ENCODE data around the gene RNF10. TPM values are rescaled to one million over a fixed set of nuclear protein-coding genes. Genes with fewer than 3 reads are reported as not detected.

The RNF10 gene
- total RNA-seq, 3 donors from 2014 or later (not counting 1 experiment from before 2014, with no cell fraction given): 371 to 488 (median 389) TPM

DNA sequence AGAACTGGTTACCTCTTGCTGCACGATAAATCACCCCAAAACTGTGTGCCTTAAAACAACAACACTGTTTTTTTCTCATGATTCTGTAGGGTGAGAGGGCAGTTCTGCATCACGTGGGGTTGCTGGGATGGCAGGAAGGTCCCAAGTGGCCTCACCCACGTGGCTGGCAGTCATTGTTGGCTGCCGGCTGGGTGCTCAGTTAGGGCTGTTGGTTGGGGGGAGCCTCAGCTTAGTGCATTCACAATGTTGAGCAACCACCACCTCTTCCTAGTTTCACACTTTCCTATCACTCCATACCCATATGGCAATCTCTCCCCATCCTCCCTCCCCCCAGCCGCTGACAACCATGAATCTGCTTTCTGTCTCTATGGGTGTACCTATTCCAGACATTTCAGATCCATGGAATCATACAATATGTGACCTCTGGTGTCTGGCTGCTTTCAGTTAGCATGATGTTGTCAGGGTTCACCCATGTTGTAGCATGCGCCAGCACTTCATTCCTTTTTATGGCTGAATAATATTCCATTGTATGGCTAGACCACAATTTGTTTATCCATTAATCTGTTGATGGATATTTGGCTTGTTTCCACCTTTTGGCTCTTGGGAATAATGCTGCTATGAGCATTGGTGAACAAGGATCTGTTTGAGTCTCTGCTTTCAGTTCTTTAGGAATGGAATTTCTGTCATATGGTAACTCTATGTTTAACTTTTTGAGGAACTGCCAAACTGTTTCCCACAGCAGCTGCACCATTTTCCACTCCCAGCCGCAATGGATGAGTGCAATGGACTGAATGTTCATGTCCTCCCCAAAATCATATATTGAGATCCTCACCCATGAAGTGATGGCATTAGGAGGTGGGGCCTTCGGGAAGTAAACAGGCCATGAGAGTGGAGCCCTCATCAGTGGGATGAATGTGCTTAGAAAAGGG is 58.2 kb downstream of the RNF10 start:
- Histone ChIP-seq H3K9me3 (ENCODE audit: control insufficient read depth, insufficient read depth, low read length) (no peaks in the 10 kb centered on the region), H3K27ac (ENCODE audit: low read length) (no peak overlapping the region), H3K4me3 (ENCODE audit: low read length) (no peak overlapping the region), H3K4me1 (ENCODE audit: control insufficient read depth, insufficient read depth, low read length) (no peaks in the 10 kb centered on the region), H3K36me3 (ENCODE audit: control insufficient read depth, insufficient read depth, low read length) (no peaks in the 10 kb centered on the region), H3K27me3 (ENCODE audit: control insufficient read depth, insufficient read depth, low read length) (no peaks in the 10 kb centered on the region)
- Mint-ChIP-seq H3K4me3 (no peak overlapping the region), H3K27ac (no peak overlapping the region), H3K36me3 (no peaks in the 10 kb centered on the region), H3K9me3 (no peaks in the 10 kb centered on the region), H3K4me1 (no peaks in the 10 kb centered on the region), H3K27me3 (ENCODE audit: low read depth in 2 of 2) (peaks cover 0 to 2% of the 10 kb centered on the region in 2 donors)
- TF ChIP-seq, protein P1, sequence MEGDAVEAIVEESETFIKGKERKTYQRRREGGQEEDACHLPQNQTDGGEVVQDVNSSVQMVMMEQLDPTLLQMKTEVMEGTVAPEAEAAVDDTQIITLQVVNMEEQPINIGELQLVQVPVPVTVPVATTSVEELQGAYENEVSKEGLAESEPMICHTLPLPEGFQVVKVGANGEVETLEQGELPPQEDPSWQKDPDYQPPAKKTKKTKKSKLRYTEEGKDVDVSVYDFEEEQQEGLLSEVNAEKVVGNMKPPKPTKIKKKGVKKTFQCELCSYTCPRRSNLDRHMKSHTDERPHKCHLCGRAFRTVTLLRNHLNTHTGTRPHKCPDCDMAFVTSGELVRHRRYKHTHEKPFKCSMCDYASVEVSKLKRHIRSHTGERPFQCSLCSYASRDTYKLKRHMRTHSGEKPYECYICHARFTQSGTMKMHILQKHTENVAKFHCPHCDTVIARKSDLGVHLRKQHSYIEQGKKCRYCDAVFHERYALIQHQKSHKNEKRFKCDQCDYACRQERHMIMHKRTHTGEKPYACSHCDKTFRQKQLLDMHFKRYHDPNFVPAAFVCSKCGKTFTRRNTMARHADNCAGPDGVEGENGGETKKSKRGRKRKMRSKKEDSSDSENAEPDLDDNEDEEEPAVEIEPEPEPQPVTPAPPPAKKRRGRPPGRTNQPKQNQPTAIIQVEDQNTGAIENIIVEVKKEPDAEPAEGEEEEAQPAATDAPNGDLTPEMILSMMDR (IDR thresholded peaks at IDR 0.05): no peak
- ATAC-seq (no peak), DNase-seq (no peak)
- intact Hi-C loops (cut with micrococcal nuclease): no loop called here
- 85% methylated on average over 6 of the region's 8 CpGs for WGBS (ENCODE audit: insufficient coverage)

DNA sequence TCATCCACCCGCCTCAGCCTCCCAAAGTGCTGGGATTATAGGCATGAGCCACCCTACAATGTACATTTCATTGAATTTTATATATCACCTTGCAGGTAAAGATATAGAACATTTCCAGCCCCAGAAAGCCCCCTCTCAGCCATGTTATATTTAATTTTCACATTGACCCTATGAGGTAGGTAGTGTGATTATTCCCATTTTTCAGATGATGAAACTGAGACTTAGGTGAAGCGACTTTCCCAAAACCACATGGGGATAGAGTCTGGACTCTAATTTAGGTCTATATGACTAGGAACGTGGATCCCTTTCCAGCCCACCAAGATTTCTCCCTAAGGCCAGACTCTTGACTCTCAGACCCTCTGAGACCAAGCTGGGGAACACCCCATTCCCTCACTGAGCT is 62.7 kb downstream of the RNF10 start:
- Mint-ChIP-seq H3K36me3 (no peaks in the 10 kb centered on the region), H3K27ac (no peak overlapping the region), H3K4me1 (no peaks in the 10 kb centered on the region), H3K27me3 (ENCODE audit: low read depth in 2 of 2) (peaks cover 11 to 14% of the 10 kb centered on the region in 2 donors), H3K9me3 (no peaks in the 10 kb centered on the region), H3K4me3 (no peak overlapping the region)
- Histone ChIP-seq H3K9me3 (ENCODE audit: control insufficient read depth, insufficient read depth, low read length) (no peaks in the 10 kb centered on the region), H3K27me3 (ENCODE audit: control insufficient read depth, insufficient read depth, low read length) (no peaks in the 10 kb centered on the region), H3K27ac (ENCODE audit: low read length) (no peak overlapping the region), H3K4me1 (ENCODE audit: control insufficient read depth, insufficient read depth, low read length) (no peaks in the 10 kb centered on the region), H3K4me3 (ENCODE audit: low read length) (no peak overlapping the region), H3K36me3 (ENCODE audit: control insufficient read depth, insufficient read depth, low read length) (no peaks in the 10 kb centered on the region)
- DNase-seq: no peak
- intact Hi-C loops (cut with micrococcal nuclease): no loop called here
- TF ChIP-seq, protein P1 (IDR thresholded peaks at IDR 0.05): no peak
- 94% methylated on average over 3 of the region's 3 CpGs for WGBS (ENCODE audit: insufficient coverage)
- ATAC-seq: no peak

DNA sequence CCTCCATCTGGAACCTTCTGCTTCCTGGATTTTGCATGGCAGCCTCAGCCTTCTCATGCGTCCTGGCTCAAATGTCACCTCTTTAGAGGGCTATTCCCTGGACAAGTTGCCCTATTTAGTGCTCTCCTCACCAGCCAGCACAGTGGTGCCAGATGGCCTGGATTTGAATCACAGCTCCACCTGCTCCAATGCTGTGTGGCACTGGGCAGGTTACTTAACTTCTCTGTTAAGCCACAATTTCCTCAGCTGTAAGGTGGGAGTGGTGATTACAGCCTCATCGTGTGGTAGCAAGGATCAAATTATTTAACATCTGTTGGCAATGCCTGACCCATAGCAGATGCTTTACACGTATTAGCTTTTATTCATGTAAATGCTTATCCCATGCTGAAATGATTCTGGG is 63.7 kb downstream of the RNF10 start:
- DNase-seq: no peak
- Mint-ChIP-seq H3K9me3 (no peaks in the 10 kb centered on the region), H3K27me3 (ENCODE audit: low read depth in 2 of 2) (peaks cover 11 to 20% of the 10 kb centered on the region in 2 donors), H3K36me3 (no peaks in the 10 kb centered on the region), H3K4me3 (no peak overlapping the region), H3K4me1 (no peaks in the 10 kb centered on the region), H3K27ac (no peak overlapping the region)
- TF ChIP-seq, protein P1 (IDR thresholded peaks at IDR 0.05): no peak
- 76% methylated on average over 3 of the region's 3 CpGs for WGBS (ENCODE audit: insufficient coverage)
- peaks cover 2% of the 10 kb centered on the region for H3K27me3 ChIP-seq (ENCODE audit: control insufficient read depth, insufficient read depth, low read length)
- no peak for ATAC-seq
- H3K27ac ChIP-seq (ENCODE audit: low read length): no peak overlapping the region
- H3K4me3 ChIP-seq (ENCODE audit: low read length): no peak overlapping the region
- H3K9me3 ChIP-seq (ENCODE audit: control insufficient read depth, insufficient read depth, low read length): no peaks in the 10 kb centered on the region
- intact Hi-C loops (cut with micrococcal nuclease): no loop called here
- no peaks in the 10 kb centered on the region for H3K4me1 ChIP-seq (ENCODE audit: control insufficient read depth, insufficient read depth, low read length)
- H3K36me3 ChIP-seq (ENCODE audit: control insufficient read depth, insufficient read depth, low read length): no peaks in the 10 kb centered on the region

All from natural killer cell (primary cell).